SK-N-SH (cell line): Measurements from ENCODE around the gene HILPDA.

Experiments used
- ELF1 ChIP-seq: IDR thresholded peaks from 2 replicates; pipeline ENCODE4 v1.4.0; 2012
- POLR2AphosphoS5 ChIP-seq: IDR thresholded peaks from 2 replicates; pipeline ENCODE4 v1.6.1; 2012; ENCODE audit warnings: low read depth, low read length
- REST ChIP-seq: IDR thresholded peaks from 2 replicates; pipeline ENCODE4 v1.6.1; 2012; ENCODE audit warnings: mild to moderate bottlenecking, low read depth, low read length, moderate library complexity
- TAF1 ChIP-seq: IDR thresholded peaks from 2 replicates; pipeline ENCODE4 v1.6.1; 2012; ENCODE audit warnings: low read depth, mild to moderate bottlenecking, low read length, moderate library complexity, borderline replicate concordance
- TF ChIP-seq, protein P1 (sequence below): fragments of 200-600 bp; sonication (generic); IDR thresholded peaks from 2 replicates; pipeline ENCODE4 v1.6.1; 2017; ENCODE audit warnings: antibody characterized with exemption, mild to moderate bottlenecking, moderate library complexity

DNA sequence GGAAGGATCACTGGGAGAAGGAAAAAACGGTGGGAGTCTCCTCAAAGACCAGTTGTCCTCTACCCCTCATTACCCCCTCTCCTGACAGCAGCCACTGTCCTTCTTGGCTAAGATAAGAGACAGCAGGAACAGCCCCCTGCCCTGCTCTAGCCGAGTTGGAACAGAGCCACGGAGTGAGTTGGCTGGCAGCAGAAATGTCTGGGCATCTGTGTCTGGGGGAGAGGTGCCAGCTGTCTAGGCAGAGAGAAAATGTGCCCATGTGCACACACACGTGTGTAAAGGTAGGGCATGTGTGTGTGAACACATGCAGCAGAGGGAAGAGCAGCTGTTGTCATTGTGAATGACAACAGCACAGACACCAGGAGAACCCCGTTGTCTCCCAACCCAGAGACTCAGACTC is 9.4 kb upstream of the HILPDA start:
- TF ChIP-seq POLR2AphosphoS5, result no peak
- TF ChIP-seq TAF1, result no peak
- no peak for TF ChIP-seq REST
- TF ChIP-seq ELF1, result no peak
- TF ChIP-seq, protein P1, sequence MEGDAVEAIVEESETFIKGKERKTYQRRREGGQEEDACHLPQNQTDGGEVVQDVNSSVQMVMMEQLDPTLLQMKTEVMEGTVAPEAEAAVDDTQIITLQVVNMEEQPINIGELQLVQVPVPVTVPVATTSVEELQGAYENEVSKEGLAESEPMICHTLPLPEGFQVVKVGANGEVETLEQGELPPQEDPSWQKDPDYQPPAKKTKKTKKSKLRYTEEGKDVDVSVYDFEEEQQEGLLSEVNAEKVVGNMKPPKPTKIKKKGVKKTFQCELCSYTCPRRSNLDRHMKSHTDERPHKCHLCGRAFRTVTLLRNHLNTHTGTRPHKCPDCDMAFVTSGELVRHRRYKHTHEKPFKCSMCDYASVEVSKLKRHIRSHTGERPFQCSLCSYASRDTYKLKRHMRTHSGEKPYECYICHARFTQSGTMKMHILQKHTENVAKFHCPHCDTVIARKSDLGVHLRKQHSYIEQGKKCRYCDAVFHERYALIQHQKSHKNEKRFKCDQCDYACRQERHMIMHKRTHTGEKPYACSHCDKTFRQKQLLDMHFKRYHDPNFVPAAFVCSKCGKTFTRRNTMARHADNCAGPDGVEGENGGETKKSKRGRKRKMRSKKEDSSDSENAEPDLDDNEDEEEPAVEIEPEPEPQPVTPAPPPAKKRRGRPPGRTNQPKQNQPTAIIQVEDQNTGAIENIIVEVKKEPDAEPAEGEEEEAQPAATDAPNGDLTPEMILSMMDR, result no peak
